ENCODE data around the gene TEDC2. TPM values are rescaled to one million over a fixed set of nuclear protein-coding genes. Genes with fewer than 3 reads are reported as not detected.

TEDC2 gene
- total RNA-seq, 1 donor from 2014 or later, result 3.7 TPM

- DNase-seq (ENCODE audit: low read depth in 2 of 2), result no peak
These were observed 53.0 kb downstream of the TEDC2 start for GRCh38 chr16:2512735-2513404.

- peak; percentile 72 to 87 for DNase-seq (ENCODE audit: low read depth in 2 of 2)
These were observed 53.8 kb downstream of the TEDC2 start, which contains the start of gene ATP6V0C for GRCh38 chr16:2513405-2514332. ATP6V0C (plus strand) TSS chr16:2513952; CDS start chr16:2514104, 152 bp downstream.

Other genes with a start within 250 kb of the TEDC2 start
- gene BRICD5, start 249.2 kb upstream of the TEDC2 start, total RNA-seq, result 1.3 and 1.7 TPM in 2 replicates
- gene PGP, start 245.3 kb upstream of the TEDC2 start, total RNA-seq, result 11.8 and 12.5 TPM in 2 replicates
- gene E4F1, start 236.5 kb upstream of the TEDC2 start, total RNA-seq, result 22.2 and 26.3 TPM in 2 replicates
- 0.25 and 0.26 TPM in 2 replicates for gene DNASE1L2, start 223.7 kb upstream of the TEDC2 start, total RNA-seq
- gene ECI1, start 208.5 kb upstream of the TEDC2 start, total RNA-seq, result 31.8 and 36.2 TPM in 2 replicates
- gene RNPS1, start 192.0 kb upstream of the TEDC2 start, total RNA-seq, result 37.2 and 60.6 TPM in 2 replicates
- 21.4 and 30.3 TPM in 2 replicates for gene ABCA3, start 119.4 kb upstream of the TEDC2 start, total RNA-seq
- gene CCNF, start 30.7 kb upstream of the TEDC2 start, total RNA-seq, result 16.4 and 26.7 TPM in 2 replicates
- gene NTN3, start 11.2 kb downstream of the TEDC2 start, total RNA-seq, result under 0.01 and 0.13 TPM in 2 replicates
- 7.3 and 10.0 TPM in 2 replicates for gene TBC1D24, start 15.0 kb downstream of the TEDC2 start, total RNA-seq
- 5.5 and 16.6 TPM in 2 replicates for gene ATP6V0C, start 53.8 kb downstream of the TEDC2 start, total RNA-seq
- gene AMDHD2, start 60.3 kb downstream of the TEDC2 start, total RNA-seq, result 30.0 and 59.0 TPM in 2 replicates
- gene CEMP1, start 71.3 kb downstream of the TEDC2 start, total RNA-seq, result not detected in 2 replicates
- 12.8 and 17.1 TPM in 2 replicates for gene PDPK1, start 77.9 kb downstream of the TEDC2 start, total RNA-seq
- gene KCTD5, start 222.4 kb downstream of the TEDC2 start, total RNA-seq, result 14.4 and 19.3 TPM in 2 replicates